Measurements from ENCODE around the gene CTDNEP1. TPM values are rescaled to one million over a fixed set of nuclear protein-coding genes. Genes with fewer than 3 reads are reported as not detected.

Gene CTDNEP1
- polyA plus RNA-seq, 1 of the 3 experiments (the other 2 are of a cell fraction), result 111 TPM

GRCh38 chr17:7282752-7283321 is 31.3 kb upstream of the CTDNEP1 start:
- peak; percentile 17 for DNase-seq
- Histone ChIP-seq H3K4me2 (no peak overlapping the region), H3F3A (replicated peaks; ENCODE audit: insufficient read depth) (peaks cover 15% of the 10 kb centered on the region), H3K9me2 (no peaks in the 10 kb centered on the region), H3K79me2 (ENCODE audit: insufficient read depth) (no peaks in the 10 kb centered on the region), H4K20me1 (ENCODE audit: insufficient read depth) (no peaks in the 10 kb centered on the region), H3K4me1 (ENCODE audit: control insufficient read depth in 1 of 2, insufficient read depth in 2 of 2, low read depth in 1 of 2, low read length in 1 of 2) (peaks cover 6 to 18% of the 10 kb centered on the region in 2 experiments; a peak in 2 of 4 replicates), H3K9ac (no peak overlapping the region), H2AFZ (ENCODE audit: low read depth) (no peak overlapping the region), H3K27ac (ENCODE audit: low read depth in 2 of 2, low read length in 1 of 2) (no peak overlapping the region), H3K9me3 (no peaks in the 10 kb centered on the region), H3K36me3 (replicated peaks in 1 of 2; ENCODE audit: control insufficient read depth in 1 of 2, insufficient read depth in 2 of 2, low read length in 1 of 2) (no peaks in the 10 kb centered on the region), H3K27me3 (ENCODE audit: insufficient read depth) (peaks cover 2% of the 10 kb centered on the region; the same call in 1 of the 2 replicates), H3K4me3 (ENCODE audit: low read depth in 2 of 2, low read length in 1 of 2) (no peak overlapping the region; a peak in 1 of 4 replicates)
- ChIA-PET POLR2A (interaction anchor here (0.5 to 1.3 kb wide), 2 partner anchors 62 to 345 kb away, joined by 3 read pairs; partner anchors contain the start of gene SAT2), CTCF (interaction anchor here (1.6 to 8.8 kb wide), 4 partner anchors 10 to 237 kb away, joined by 4 to 169 read pairs (median 20); no protein-coding TSS in a partner anchor)
- TF ChIP-seq EZH2phosphoT487 (IDR thresholded peaks at IDR 0.05; ENCODE audit: borderline replicate concordance, low read depth) (no peak), REST (IDR thresholded peaks at IDR 0.05; ENCODE audit: low read depth, low read length) (no peak), CHD2 (IDR thresholded peaks at IDR 0.05; ENCODE audit: low read length, partially characterized antibody) (no peak)
- 66% methylated on average over 5 of the region's 6 CpGs for WGBS (ENCODE audit: low lambda C conversion rate)

GRCh38 chr17:7281953-7282751 is 30.6 kb upstream of the CTDNEP1 start:
- TF ChIP-seq REST (IDR thresholded peaks at IDR 0.05; ENCODE audit: low read depth, low read length) (no peak), ELF1 (IDR thresholded peaks at IDR 0.05) (no peak), FOXJ3 (CRISPR knock-in tag; IDR thresholded peaks at IDR 0.05) (no peak), CTCF (IDR thresholded peaks at IDR 0.05) (no peak), EZH2phosphoT487 (IDR thresholded peaks at IDR 0.05; ENCODE audit: borderline replicate concordance, low read depth) (no peak), GATA2 (CRISPR knock-in tag; IDR thresholded peaks at IDR 0.05) (no peak)
- CTCF ChIA-PET, result interaction anchor here (0.9 to 8.8 kb wide), 9 partner anchors 10 to 236 kb away, joined by 3 to 169 read pairs (median 4); no protein-coding TSS in a partner anchor
- POLR2A ChIA-PET, result interaction anchor here (0.5 to 1.3 kb wide), 2 partner anchors 61 to 346 kb away, joined by 3 read pairs; partner anchors contain the start of gene SAT2
- Histone ChIP-seq H3K4me3 (ENCODE audit: low read depth in 2 of 2, low read length in 1 of 2) (peak overlapping the region; percentile 50 to 64; a peak in 3 of 4 replicates), H4K20me1 (ENCODE audit: insufficient read depth) (no peaks in the 10 kb centered on the region), H3K36me3 (replicated peaks in 1 of 2; ENCODE audit: control insufficient read depth in 1 of 2, insufficient read depth in 2 of 2, low read length in 1 of 2) (no peaks in the 10 kb centered on the region), H3K27ac (ENCODE audit: low read depth in 2 of 2, low read length in 1 of 2) (no peak overlapping the region), H3K9ac (no peak overlapping the region), H3K27me3 (ENCODE audit: insufficient read depth) (no peaks in the 10 kb centered on the region), H3K4me2 (peak overlapping the region; percentile 95), H3K4me1 (ENCODE audit: control insufficient read depth in 1 of 2, insufficient read depth in 2 of 2, low read depth in 1 of 2, low read length in 1 of 2) (peaks cover 6 to 18% of the 10 kb centered on the region in 2 experiments; a peak in 2 of 4 replicates), H2AFZ (ENCODE audit: low read depth) (peak overlapping the region; percentile 89; the same call in 1 of the 2 replicates), H3K9me2 (no peaks in the 10 kb centered on the region), H3K79me2 (ENCODE audit: insufficient read depth) (no peaks in the 10 kb centered on the region), H3F3A (replicated peaks; ENCODE audit: insufficient read depth) (peaks cover 15% of the 10 kb centered on the region), H3K9me3 (no peaks in the 10 kb centered on the region)
- WGBS (ENCODE audit: low lambda C conversion rate), result 27% methylated on average over 18 of the region's 43 CpGs
- DNase-seq, result peak; percentile 71
